NOMO-1 treated with dmso at 0.1 percent for 144 hours (cell line): ENCODE results near the gene CCDC88C.
"Not testable (repeated sequence)": the region's sequence is repeated elsewhere in the genome, so short reads cannot be mapped to it uniquely, and the experiment has no call there.

ENCODE experiments used
- DNase-seq: peaks from one replicate; lab custom pipeline; 2025; ENCODE audit not compliant: unreplicated experiment; lab: John Stamatoyannopoulos, UW

CCDC88C gene

GRCh38 chr14:91229743-91230200, 187.8 kb downstream of the CCDC88C start:
- DNase-seq = peak; percentile 89

- DNase-seq = no peak
Observed at GRCh38 chr14:91229005-91229382, 188.6 kb downstream of the CCDC88C start.

GRCh38 chr14:91228112-91229004, 189.3 kb downstream of the CCDC88C start:
- no peak for DNase-seq

- DNase-seq = no peak
Observed at GRCh38 chr14:91227183-91227628, 190.4 kb downstream of the CCDC88C start.

GRCh38 chr14:91226360-91226759, 191.3 kb downstream of the CCDC88C start:
- DNase-seq = not testable (repeated sequence)

GRCh38 chr14:91225025-91225424, 192.6 kb downstream of the CCDC88C start:
- no peak for DNase-seq

GRCh38 chr14:91223028-91223783, 194.4 kb downstream of the CCDC88C start:
- no peak for DNase-seq
